ENCODE data around the gene APP. TPM values are rescaled to one million over a fixed set of nuclear protein-coding genes. Genes with fewer than 3 reads are reported as not detected.
A peak's percentile ranks its signal among the peaks of the same experiment; 100 is the strongest.

Gene APP
- total RNA-seq, 2 donors from 2014 or later: 267 to 564 TPM

DNA sequence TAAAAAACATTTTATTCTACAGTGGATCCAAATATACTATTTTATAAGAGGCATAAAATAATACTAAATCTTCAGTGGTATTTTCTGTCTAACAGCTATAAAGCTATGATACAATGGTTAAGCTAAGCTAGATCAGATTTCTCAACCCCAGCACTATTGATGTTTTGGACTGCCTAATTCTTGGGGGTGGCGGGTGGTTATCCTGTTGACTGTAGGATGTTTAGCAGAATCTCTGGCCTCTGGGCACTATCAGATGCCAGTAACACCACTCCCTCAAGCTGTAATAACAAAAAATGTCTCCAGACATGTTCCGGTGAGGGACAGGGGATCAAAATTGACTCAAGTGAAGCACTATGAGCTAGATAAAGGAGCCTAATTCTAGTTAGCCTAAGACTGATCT lies 118.5 kb downstream of the APP start:
- H3K36me3 ChIP-seq: no peaks in the 10 kb centered on the region
- intact Hi-C loops (cut with DNase I): no loop called here
- H3K27ac ChIP-seq: no peak overlapping the region
- no peak overlapping the region for H3K4me3 ChIP-seq
- no peaks in the 10 kb centered on the region for H3K9me3 ChIP-seq
- H3K27me3 ChIP-seq (replicated peaks; ENCODE audit: insufficient read depth): no peaks in the 10 kb centered on the region
- DNase-seq (ENCODE audit: low spot score): no peak
- WGBS: 85% methylated on average over 2 of the region's 2 CpGs
- no peaks in the 10 kb centered on the region for H3K4me1 ChIP-seq (replicated peaks)
- TF ChIP-seq POLR2A (IDR thresholded peaks at IDR 0.05) (no peak), POLR2AphosphoS5 (IDR thresholded peaks at IDR 0.05) (no peak), CTCF (IDR thresholded peaks at IDR 0.05) (no peak)

DNA sequence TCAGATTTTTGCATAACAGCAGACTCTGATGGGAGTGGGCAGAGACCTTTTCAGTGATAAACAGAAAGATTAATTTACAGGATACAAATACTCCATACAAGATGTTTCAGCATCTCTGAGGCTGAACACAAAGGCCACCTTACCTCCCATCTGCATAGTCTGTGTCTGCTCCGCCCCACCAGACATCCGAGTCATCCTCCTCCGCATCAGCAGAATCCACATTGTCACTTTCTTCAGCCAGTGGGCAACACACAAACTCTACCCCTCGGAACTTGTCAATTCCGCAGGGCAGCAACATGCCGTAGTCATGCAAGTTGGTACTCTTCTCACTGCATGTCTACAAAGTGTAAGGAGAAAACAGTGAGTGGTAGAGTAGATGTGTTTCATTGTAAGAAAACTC lies 119.7 kb downstream of the APP start:
- Histone ChIP-seq H3K27me3 (replicated peaks; ENCODE audit: insufficient read depth) (no peaks in the 10 kb centered on the region), H3K4me3 (no peak overlapping the region), H3K9me3 (no peaks in the 10 kb centered on the region), H3K4me1 (replicated peaks) (no peaks in the 10 kb centered on the region), H3K36me3 (no peaks in the 10 kb centered on the region), H3K27ac (no peak overlapping the region)
- TF ChIP-seq CTCF (IDR thresholded peaks at IDR 0.05): no peak
- no peak for TF ChIP-seq POLR2AphosphoS5 (IDR thresholded peaks at IDR 0.05)
- TF ChIP-seq POLR2A (IDR thresholded peaks at IDR 0.05): no peak
- 99% methylated on average over 6 of the region's 6 CpGs for WGBS
- DNase-seq (ENCODE audit: low spot score): no peak
- intact Hi-C loops (cut with DNase I): no loop called here

DNA sequence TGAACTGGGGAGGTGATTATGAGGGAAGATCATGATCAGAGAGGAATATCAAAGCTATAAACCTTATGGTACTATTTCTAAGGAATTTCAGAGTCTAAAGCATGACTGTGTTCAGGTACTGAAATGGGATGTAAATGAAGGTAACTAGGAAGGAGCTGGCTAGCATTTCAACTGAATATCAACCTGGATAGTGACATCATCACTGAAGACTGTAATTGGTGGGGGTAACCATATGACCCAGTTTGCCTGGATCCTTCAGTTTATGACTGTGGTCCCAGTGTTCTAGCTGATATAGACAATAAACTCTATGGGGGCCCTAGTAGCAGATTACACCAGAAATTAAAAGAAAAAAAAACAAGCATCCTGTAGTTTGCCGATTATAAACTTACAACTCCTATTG lies 120.8 kb downstream of the APP start:
- 100% methylated on average over 1 of the region's 1 CpG for WGBS
- no peaks in the 10 kb centered on the region for H3K4me1 ChIP-seq (replicated peaks)
- no peak overlapping the region for H3K4me3 ChIP-seq
- DNase-seq (ENCODE audit: low spot score): no peak
- H3K9me3 ChIP-seq: no peaks in the 10 kb centered on the region
- intact Hi-C loops (cut with DNase I): no loop called here
- no peak overlapping the region for H3K27ac ChIP-seq
- H3K27me3 ChIP-seq (replicated peaks; ENCODE audit: insufficient read depth): no peaks in the 10 kb centered on the region
- TF ChIP-seq CTCF (IDR thresholded peaks at IDR 0.05) (no peak), POLR2A (IDR thresholded peaks at IDR 0.05) (no peak), POLR2AphosphoS5 (IDR thresholded peaks at IDR 0.05) (no peak)
- H3K36me3 ChIP-seq: no peaks in the 10 kb centered on the region

DNA sequence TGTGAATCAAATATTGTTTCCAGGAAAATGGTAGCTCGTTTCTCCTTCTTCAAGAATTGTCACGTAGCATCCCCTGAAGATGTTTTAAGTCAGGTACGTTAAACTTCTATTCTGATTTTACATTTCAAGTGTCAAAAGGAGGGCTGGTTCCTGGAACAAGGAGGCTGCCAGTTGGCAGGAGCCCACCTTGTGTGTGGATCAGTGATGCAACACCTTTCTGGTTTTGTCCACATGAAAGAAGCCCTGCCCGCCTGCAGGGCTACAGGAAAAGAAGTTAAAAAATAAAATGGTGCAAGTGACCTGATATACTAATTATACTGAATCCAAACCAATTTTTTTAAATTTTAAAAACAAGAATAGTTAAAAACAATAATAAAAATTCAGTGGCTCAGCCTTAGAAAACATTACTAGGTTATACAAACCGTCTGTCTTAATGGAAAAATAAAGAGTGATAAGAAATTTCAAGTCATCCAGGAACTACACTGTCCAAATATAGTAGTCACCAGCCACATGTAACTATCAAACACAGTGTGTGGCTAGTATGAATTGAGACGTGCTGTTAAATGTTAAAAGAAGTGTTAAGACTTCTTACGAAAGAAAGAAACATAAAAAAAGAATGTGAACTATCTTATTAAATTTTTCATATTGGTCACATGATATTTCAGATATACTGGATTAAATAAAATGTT lies 123.1 kb downstream of the APP start:
- intact Hi-C loops (cut with DNase I): no loop called here
- Histone ChIP-seq H3K4me3 (no peak overlapping the region), H3K27me3 (replicated peaks; ENCODE audit: insufficient read depth) (no peaks in the 10 kb centered on the region), H3K36me3 (no peaks in the 10 kb centered on the region), H3K4me1 (replicated peaks) (no peaks in the 10 kb centered on the region), H3K27ac (no peak overlapping the region), H3K9me3 (no peaks in the 10 kb centered on the region)
- peak; percentile 25 for DNase-seq (ENCODE audit: low spot score)
- 67% methylated on average over 7 of the region's 7 CpGs for WGBS
- TF ChIP-seq POLR2A (IDR thresholded peaks at IDR 0.05): no peak
- no peak for TF ChIP-seq CTCF (IDR thresholded peaks at IDR 0.05)
- no peak for TF ChIP-seq POLR2AphosphoS5 (IDR thresholded peaks at IDR 0.05)

DNA sequence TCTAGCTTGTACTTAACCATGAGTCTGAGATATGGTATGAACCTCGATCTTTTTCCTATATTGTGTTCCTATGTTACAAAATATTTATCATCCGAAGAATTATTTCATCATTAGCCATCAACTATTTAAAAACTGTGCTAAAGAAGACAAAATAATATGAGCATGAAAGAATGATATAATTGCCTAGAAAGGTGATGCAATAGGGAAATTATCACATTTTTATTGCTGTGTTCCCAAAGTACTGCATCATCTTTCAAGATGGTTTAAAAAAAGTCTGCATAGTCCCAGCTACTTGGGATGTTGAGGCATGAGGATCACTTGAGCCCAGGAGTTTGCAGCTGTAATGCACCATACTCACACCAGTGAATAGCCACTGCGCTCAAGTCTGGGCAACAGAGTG lies 126.7 kb downstream of the APP start:
- intact Hi-C loops (cut with DNase I): no loop called here
- H3K9me3 ChIP-seq: no peaks in the 10 kb centered on the region
- no peaks in the 10 kb centered on the region for H3K27me3 ChIP-seq (replicated peaks; ENCODE audit: insufficient read depth)
- no peaks in the 10 kb centered on the region for H3K4me1 ChIP-seq (replicated peaks)
- no peak overlapping the region for H3K27ac ChIP-seq
- H3K36me3 ChIP-seq: no peaks in the 10 kb centered on the region
- no peak for TF ChIP-seq POLR2AphosphoS5 (IDR thresholded peaks at IDR 0.05)
- TF ChIP-seq POLR2A (IDR thresholded peaks at IDR 0.05): no peak
- no peak for TF ChIP-seq CTCF (IDR thresholded peaks at IDR 0.05)
- no peak for DNase-seq (ENCODE audit: low spot score)
- H3K4me3 ChIP-seq: no peak overlapping the region
- 76% methylated on average over 3 of the region's 3 CpGs for WGBS
